HCT116 (cell line): Measurements from ENCODE around the gene PRDM7. TPM values are rescaled to one million over a fixed set of nuclear protein-coding genes. Genes with fewer than 3 reads are reported as not detected.

Experiments used
- ATAC-seq: fragments of 200-7000 bp; cut with Tn5 transposase; 2 replicates; pipeline ENCODE4 v1.9.1; 2020; ENCODE audit warnings: mild to moderate bottlenecking, moderate library complexity
- BruUV-seq: library from RNA; stranded (reverse); fragments of 400-500 nt; replicated peaks from 2 replicates; lab custom pipeline; 2021; lab: Mats Ljungman, UMichigan
- CTCF ChIA-PET: fragments of 300-600 bp; sonication (Branson Sonifier 250); formaldehyde crosslinking; loops from one replicate; lab custom pipeline; 2021; ENCODE audit warnings: antibody characterized with exemption; lab: Charles Lee
- POLR2A ChIA-PET: fragments of 300-600, 350-600 bp; sonication (Branson Sonifier 250); formaldehyde crosslinking; loops from one replicate; lab custom pipeline; 2021; ENCODE audit warnings: antibody characterized with exemption; lab: Charles Lee
- RAD21 ChIA-PET, 2 experiments: fragments of 300-600 bp; sonication (Branson Sonifier 250); formaldehyde crosslinking; loops; one replicate each; lab custom pipeline; 2023; ENCODE audit warnings: low total read pairs in 2 of 2; ENCODE audit not compliant: uncharacterized antibody in 2 of 2, unreplicated experiment in 2 of 2, low non-redundant PET in 1 of 2; lab: Charles Lee
- DNase-seq: peaks from one replicate; pipeline ENCODE4 v3.0.0-alpha.2; 2010; ENCODE audit warnings: low read depth, low spot score
- H2AFZ ChIP-seq: fragments of 200-600 bp; shearing (Covaris generic), sonication (generic); 2 replicates; pipeline ENCODE4 v1.6.1; 2017; ENCODE audit warnings: low read depth, mixed run types, mixed read lengths, antibody characterized with exemption, low read length; ENCODE audit not compliant: poor library complexity, severe bottlenecking
- H3K27ac ChIP-seq: 2 replicates; pipeline ENCODE4 v1.5.1; 2012; ENCODE audit warnings: low read depth, low read length
- H3K27me3 ChIP-seq: fragments of 200-600 bp; sonication (generic); 2 replicates; pipeline ENCODE4 v1.6.1; 2016; ENCODE audit warnings: mixed run types, low read length, mixed read lengths; ENCODE audit not compliant: insufficient read depth
- H3K36me3 ChIP-seq, 2 experiments: fragments of 200-500 bp in 1 of 2; fragments of 200-600 bp in 1 of 2; sonication (Bioruptor generic) in 1 of 2; sonication (generic) in 1 of 2; 2 replicates each; pipeline versions ENCODE4 v1.5.1 to v1.6.1; 2014 to 2016; ENCODE audit warnings: low read length in 2 of 2, inconsistent platforms in 1 of 2, mixed read lengths in 1 of 2, mixed run types in 1 of 2; ENCODE audit not compliant: insufficient read depth in 2 of 2, control insufficient read depth in 1 of 2
- H3K4me1 ChIP-seq, 2 experiments: fragments of 200-600 bp in 1 of 2; sonication (generic) in 1 of 2; 2 replicates each; pipeline versions ENCODE4 v1.5.1 to v1.6.1; 2012 to 2017; ENCODE audit warnings: low read length in 2 of 2, inconsistent platforms in 1 of 2, mild to moderate bottlenecking in 1 of 2, mixed read lengths in 1 of 2, mixed run types in 1 of 2, moderate library complexity in 1 of 2; ENCODE audit not compliant: insufficient read depth in 2 of 2, control insufficient read depth in 1 of 2
- H3K4me2 ChIP-seq: fragments of 200-600 bp; sonication (generic); 2 replicates; pipeline ENCODE4 v1.6.1; 2017; ENCODE audit warnings: mixed run types, low read length, mixed read lengths
- H3K4me3 ChIP-seq, 2 experiments: fragments of 200-600 bp in 1 of 2; sonication (generic) in 1 of 2; replicated peaks in 1 of 2; 2 replicates each; pipeline ENCODE4 v1.5.1; 2011 to 2016; ENCODE audit warnings: low read length in 2 of 2, control low read depth in 1 of 2, low read depth in 1 of 2, mild to moderate bottlenecking in 1 of 2, mixed read lengths in 1 of 2, mixed run types in 1 of 2
- H3K79me2 ChIP-seq: fragments of 200-600 bp; sonication (generic); 2 replicates; pipeline ENCODE4 v1.6.1; 2017; ENCODE audit warnings: mild to moderate bottlenecking, mixed run types, low read length, moderate library complexity, mixed read lengths; ENCODE audit not compliant: insufficient read depth
- H3K9ac ChIP-seq: fragments of 200-600 bp; sonication (generic); 2 replicates; pipeline ENCODE4 v1.6.1; 2016; ENCODE audit warnings: low read length, mixed read lengths
- H3K9me2 ChIP-seq: fragments of 200-600 bp; sonication (generic), shearing (Covaris generic); 2 replicates; pipeline ENCODE4 v1.6.1; 2017; ENCODE audit warnings: mixed run types, mild to moderate bottlenecking, moderate library complexity; ENCODE audit not compliant: insufficient read depth
- H3K9me3 ChIP-seq, 2 experiments: fragments of 200-500 bp in 1 of 2; fragments of 200-600 bp in 1 of 2; sonication (Bioruptor generic) in 1 of 2; sonication (generic) in 1 of 2; 2 replicates each; pipeline ENCODE4 v1.6.1; 2014 to 2017; ENCODE audit warnings: low read length in 2 of 2, mixed read lengths in 2 of 2, inconsistent platforms in 1 of 2, low read depth in 1 of 2, mild to moderate bottlenecking in 1 of 2, mixed run types in 1 of 2, moderate library complexity in 1 of 2; ENCODE audit not compliant: control insufficient read depth in 1 of 2, insufficient read depth in 1 of 2
- H4K20me1 ChIP-seq: fragments of 200-600 bp; sonication (generic), shearing (Covaris generic); 2 replicates; pipeline ENCODE4 v1.6.1; 2017; ENCODE audit warnings: mixed run types, mild to moderate bottlenecking, moderate library complexity; ENCODE audit not compliant: insufficient read depth
- ELF1 ChIP-seq: IDR thresholded peaks from 2 replicates; pipeline ENCODE4 v1.6.1; 2012; ENCODE audit warnings: low read depth, borderline replicate concordance
- FOSL1 ChIP-seq: IDR thresholded peaks from 2 replicates; pipeline ENCODE4 v1.6.1; 2012; ENCODE audit warnings: low read depth
- POLR2AphosphoS5 ChIP-seq: IDR thresholded peaks from 2 replicates; pipeline ENCODE4 v1.6.1; 2011; ENCODE audit warnings: mild to moderate bottlenecking, low read depth, low read length, moderate library complexity
- RAD21 ChIP-seq: IDR thresholded peaks from 2 replicates; pipeline ENCODE4 v1.6.1; 2012; ENCODE audit warnings: low read depth, mild to moderate bottlenecking
- SP1 ChIP-seq: IDR thresholded peaks from 2 replicates; pipeline ENCODE4 v1.6.1; 2012; ENCODE audit warnings: low read depth
- ZBTB33 ChIP-seq: IDR thresholded peaks from 2 replicates; pipeline ENCODE4 v1.6.1; 2011; ENCODE audit warnings: mild to moderate bottlenecking, low read length, moderate library complexity; ENCODE audit not compliant: insufficient replicate concordance; ENCODE audit errors: extremely low read depth
- ZNF274 ChIP-seq: fragments of 200-500 bp; sonication (Bioruptor generic); IDR thresholded peaks from 2 replicates; pipeline ENCODE4 v1.6.1; 2014; ENCODE audit warnings: mild to moderate bottlenecking, low read depth, low read length, inconsistent platforms
- intact Hi-C: fragments of 100-400 bp; cut with micrococcal nuclease; formaldehyde crosslinking; loops from 2 replicates; pipeline ENCODE4 v1.10.0; 2022
- total RNA-seq: library from RNA; stranded (reverse); gene quantifications from one replicate; pipeline ENCODE4 v1.2.1, GENCODE V29; 2021; ENCODE audit not compliant: unreplicated experiment

The PRDM7 gene
- total RNA-seq, 1 experiment from 2014 or later, result 0.07 TPM

- TF ChIP-seq RAD21, result no peak
- no peak for TF ChIP-seq ZNF274
- H3K4me2 ChIP-seq, result no peak overlapping the region
- H3K27ac ChIP-seq, result no peak overlapping the region
- no peaks in the 10 kb centered on the region for H4K20me1 ChIP-seq
- no peak for ATAC-seq
- ChIA-PET POLR2A (interaction anchor here (1.3 kb wide), 1 partner anchor 10 kb away, joined by 3 read pairs; no protein-coding TSS in a partner anchor), CTCF (interaction anchor here (1.1 kb wide), 1 partner anchor 49 kb away, joined by 3 read pairs; no protein-coding TSS in a partner anchor), RAD21 (no interaction called here)
- H3K27me3 ChIP-seq, result no peaks in the 10 kb centered on the region
- no peak for DNase-seq
- H2AFZ ChIP-seq, result no peak overlapping the region
- no peak overlapping the region for H3K4me3 ChIP-seq
- H3K9ac ChIP-seq, result no peak overlapping the region
- H3K79me2 ChIP-seq, result peaks cover 14% of the 10 kb centered on the region
- intact Hi-C loops, result no loop called here
- no peaks in the 10 kb centered on the region; a peak in 1 of 4 replicates for H3K9me3 ChIP-seq
- H3K4me1 ChIP-seq, result no peaks in the 10 kb centered on the region
- no TSS peak for BruUV-seq
- no peaks in the 10 kb centered on the region for H3K9me2 ChIP-seq
- peaks cover 48 to 65% of the 10 kb centered on the region in 2 experiments for H3K36me3 ChIP-seq
Measured at GRCh38 chr16:90032674-90033331, 44.3 kb downstream of the PRDM7 start.

GRCh38 chr16:90031931-90032673 lies 45.0 kb downstream of the PRDM7 start:
- Histone ChIP-seq H3K4me1 (no peaks in the 10 kb centered on the region), H3K79me2 (peaks cover 19% of the 10 kb centered on the region)
- TF ChIP-seq ZBTB33 (no peak), POLR2AphosphoS5 (no peak), SP1 (no peak), ELF1 (no peak), FOSL1 (no peak)
- TF ChIP-seq, all 23 proteins: peak for 0
- intact Hi-C loops, result no loop called here
- RAD21 ChIA-PET, result no interaction called here
- no TSS peak for BruUV-seq
- Histone ChIP-seq H3K27ac (no peak overlapping the region), H3K9ac (no peak overlapping the region), H3K9me2 (no peaks in the 10 kb centered on the region), H3K36me3 (peaks cover 42 to 62% of the 10 kb centered on the region in 2 experiments), H3K4me3 (no peak overlapping the region), H2AFZ (no peak overlapping the region), H3K9me3 (no peaks in the 10 kb centered on the region; a peak in 1 of 4 replicates), H4K20me1 (no peaks in the 10 kb centered on the region), H3K4me2 (no peak overlapping the region), H3K27me3 (no peaks in the 10 kb centered on the region)
- ATAC-seq (no peak), DNase-seq (no peak)
- CTCF ChIA-PET, result no interaction called here
- POLR2A ChIA-PET, result interaction anchor here (1.2 kb wide), 1 partner anchor 9 kb away, joined by 3 read pairs; no protein-coding TSS in a partner anchor
